ENCODE data around the gene ARHGAP15. TPM values are rescaled to one million over a fixed set of nuclear protein-coding genes. Genes with fewer than 3 reads are reported as not detected.

The ARHGAP15 gene
- polyA plus RNA-seq, 1 donor, result 16.4 TPM

DNA sequence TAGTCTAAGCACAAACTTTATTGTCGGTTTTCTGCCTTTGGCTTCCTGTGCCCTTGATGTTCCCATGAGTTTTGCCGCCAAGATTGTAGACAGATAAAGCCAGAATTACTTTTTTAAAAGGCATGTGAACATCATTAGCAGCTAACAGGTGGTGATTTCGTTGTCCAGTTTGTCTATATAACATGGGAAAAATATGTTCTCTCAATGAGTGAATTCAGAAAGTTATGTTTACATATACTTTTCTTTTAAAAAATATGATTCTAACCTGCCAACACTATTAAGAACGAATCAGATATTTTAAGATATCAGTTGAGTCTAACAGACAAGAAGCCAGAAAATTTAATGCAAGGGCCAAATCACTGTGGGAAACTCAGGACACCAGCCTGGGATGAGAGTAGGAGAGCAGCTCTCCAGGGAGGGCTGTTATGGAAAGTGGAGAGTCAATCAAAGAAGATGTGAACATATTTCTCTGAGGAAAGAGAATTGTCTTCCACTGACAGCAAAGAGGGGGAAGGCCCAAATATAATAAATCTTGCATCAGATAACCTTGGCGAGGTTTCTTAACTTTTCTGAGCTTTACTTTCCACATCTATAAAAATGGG, 311.3 kb downstream of the ARHGAP15 start:
- 50% methylated on average over 1 of the region's 5 CpGs for WGBS (ENCODE audit: insufficient coverage, low lambda C conversion rate)
- DNase-seq, result no peak
- Histone ChIP-seq H3K27me3 (ENCODE audit: control insufficient read depth, insufficient read depth, low read length) (no peaks in the 10 kb centered on the region), H3K4me1 (ENCODE audit: control insufficient read depth, insufficient read depth, low read length) (no peaks in the 10 kb centered on the region), H3K4me3 (ENCODE audit: low read length) (no peak overlapping the region), H3K9me3 (ENCODE audit: control insufficient read depth, low read depth, low read length) (no peaks in the 10 kb centered on the region), H3K36me3 (ENCODE audit: control insufficient read depth, insufficient read depth, low read length) (no peaks in the 10 kb centered on the region), H3K27ac (ENCODE audit: low read length) (no peak overlapping the region)

DNA sequence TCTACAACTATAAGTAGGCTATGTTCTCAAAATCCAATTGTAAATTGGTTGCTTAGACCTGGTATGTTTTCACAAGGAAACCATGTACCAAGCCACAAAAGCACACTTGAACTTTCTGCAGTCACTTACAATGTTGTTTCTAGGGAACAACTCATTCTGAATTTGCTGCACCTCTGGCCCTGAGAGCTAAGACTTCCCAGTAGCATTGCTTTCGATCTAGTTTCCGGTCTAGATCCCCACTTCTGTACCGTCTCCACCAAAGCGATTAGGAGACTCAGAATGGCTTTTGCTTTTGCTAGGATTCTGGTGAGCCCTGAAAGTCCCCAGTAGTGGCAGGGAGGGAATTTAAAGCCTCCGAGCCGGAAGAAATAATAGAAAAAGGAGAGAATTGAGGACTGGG, 313.0 kb downstream of the ARHGAP15 start:
- Histone ChIP-seq H3K36me3 (ENCODE audit: control insufficient read depth, insufficient read depth, low read length) (no peaks in the 10 kb centered on the region), H3K27ac (ENCODE audit: low read length) (peak overlapping the region; percentile 15), H3K4me1 (ENCODE audit: control insufficient read depth, insufficient read depth, low read length) (no peaks in the 10 kb centered on the region), H3K27me3 (ENCODE audit: control insufficient read depth, insufficient read depth, low read length) (no peaks in the 10 kb centered on the region), H3K9me3 (ENCODE audit: control insufficient read depth, low read depth, low read length) (no peaks in the 10 kb centered on the region), H3K4me3 (ENCODE audit: low read length) (no peak overlapping the region)
- WGBS (ENCODE audit: insufficient coverage, low lambda C conversion rate), result no CpG with 5 or more reads among the region's 6 CpGs
- no peak for DNase-seq

DNA sequence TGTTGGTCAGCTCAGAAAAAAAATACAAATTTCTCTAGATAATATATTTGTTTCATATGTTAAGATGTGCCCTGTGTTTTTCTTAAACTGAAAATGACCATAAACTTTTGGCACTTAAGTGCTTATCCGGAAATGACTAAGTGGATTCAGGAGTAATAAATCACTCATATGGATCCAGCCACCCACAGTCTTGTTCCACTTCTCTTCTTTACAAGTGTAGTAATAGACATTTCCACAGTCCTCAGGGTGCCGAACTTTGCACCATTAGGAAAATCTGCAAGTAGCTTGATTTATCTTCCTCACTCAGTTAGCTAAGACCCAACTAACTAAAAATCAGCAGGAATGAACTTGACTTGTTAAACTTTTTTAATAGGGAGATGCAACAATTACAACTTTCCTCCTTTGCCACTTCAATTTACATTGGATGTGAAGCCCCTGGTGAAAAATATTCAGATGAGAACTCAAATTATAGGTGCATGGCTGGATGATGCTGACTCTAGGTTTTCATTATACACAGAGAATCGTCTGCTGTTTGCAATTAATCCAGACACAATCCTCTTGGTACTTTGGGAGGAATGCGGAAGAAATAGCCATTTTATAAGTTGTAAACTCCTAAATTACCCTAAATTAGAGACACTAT, 322.5 kb downstream of the ARHGAP15 start:
- no peak overlapping the region for H3K27ac ChIP-seq (ENCODE audit: low read length)
- no peak overlapping the region for H3K4me3 ChIP-seq (ENCODE audit: low read length)
- 92% methylated on average over 2 of the region's 4 CpGs for WGBS (ENCODE audit: insufficient coverage, low lambda C conversion rate)
- H3K27me3 ChIP-seq (ENCODE audit: control insufficient read depth, insufficient read depth, low read length), result no peaks in the 10 kb centered on the region
- no peaks in the 10 kb centered on the region for H3K36me3 ChIP-seq (ENCODE audit: control insufficient read depth, insufficient read depth, low read length)
- H3K9me3 ChIP-seq (ENCODE audit: control insufficient read depth, low read depth, low read length), result no peaks in the 10 kb centered on the region
- no peak for DNase-seq
- H3K4me1 ChIP-seq (ENCODE audit: control insufficient read depth, insufficient read depth, low read length), result no peaks in the 10 kb centered on the region

DNA sequence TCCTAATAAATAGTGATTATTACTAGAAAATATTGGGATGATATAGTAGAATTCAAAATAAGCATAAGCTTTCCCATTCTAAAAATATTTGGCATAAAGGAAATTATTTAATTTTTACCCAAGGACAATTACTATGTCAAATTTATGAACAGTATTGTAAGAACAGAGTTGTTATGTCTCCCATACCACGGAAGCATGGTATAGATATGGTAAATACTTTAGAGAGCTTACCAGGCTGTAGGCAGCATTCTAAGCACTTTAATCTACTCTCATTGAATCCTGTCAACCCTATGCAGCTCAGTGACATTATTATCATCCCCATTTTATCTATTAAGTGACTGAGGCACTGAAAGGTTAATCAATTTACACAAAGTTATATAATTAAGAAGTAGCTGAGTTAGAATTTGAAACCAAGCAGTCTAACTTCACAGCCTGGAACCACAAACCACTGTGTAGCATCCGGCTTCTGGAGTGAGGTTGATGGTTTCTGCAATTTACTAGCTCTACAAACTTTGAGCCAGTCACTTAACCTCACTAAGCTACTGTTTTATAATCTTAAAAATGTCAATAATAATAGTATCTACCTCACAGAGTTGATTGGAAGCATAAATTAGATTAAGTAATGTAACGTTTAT, 323.7 kb downstream of the ARHGAP15 start:
- H3K27ac ChIP-seq (ENCODE audit: low read length), result no peak overlapping the region
- no peak overlapping the region for H3K4me3 ChIP-seq (ENCODE audit: low read length)
- 100% methylated on average over 1 of the region's 3 CpGs for WGBS (ENCODE audit: insufficient coverage, low lambda C conversion rate)
- no peaks in the 10 kb centered on the region for H3K4me1 ChIP-seq (ENCODE audit: control insufficient read depth, insufficient read depth, low read length)
- DNase-seq, result no peak
- no peaks in the 10 kb centered on the region for H3K36me3 ChIP-seq (ENCODE audit: control insufficient read depth, insufficient read depth, low read length)
- H3K9me3 ChIP-seq (ENCODE audit: control insufficient read depth, low read depth, low read length), result no peaks in the 10 kb centered on the region
- no peaks in the 10 kb centered on the region for H3K27me3 ChIP-seq (ENCODE audit: control insufficient read depth, insufficient read depth, low read length)

DNA sequence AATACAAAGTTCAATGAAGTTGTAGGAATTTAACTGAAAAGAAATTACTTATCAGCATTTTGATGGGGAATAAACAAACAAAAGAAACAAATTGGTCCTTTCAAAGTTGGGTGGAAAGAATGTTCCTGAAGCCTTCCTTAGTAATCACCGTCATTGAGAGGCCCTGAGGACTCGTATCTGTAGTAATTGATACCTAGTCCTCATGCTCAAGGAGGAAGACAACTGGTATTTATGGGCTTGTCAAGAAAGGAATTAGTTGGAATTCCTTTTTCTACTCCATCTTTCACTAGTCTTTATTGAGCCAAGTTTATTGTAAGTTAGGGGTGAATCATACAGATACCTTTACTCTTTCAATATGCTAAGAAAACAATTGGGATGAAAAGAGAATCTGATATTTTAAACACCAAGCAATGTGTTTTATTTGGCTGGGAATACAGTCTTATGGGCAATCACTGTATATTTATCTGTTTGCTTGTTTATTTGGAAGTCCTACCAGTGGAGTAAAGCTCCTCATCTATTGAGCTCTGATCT, 324.8 kb downstream of the ARHGAP15 start:
- no peaks in the 10 kb centered on the region for H3K36me3 ChIP-seq (ENCODE audit: control insufficient read depth, insufficient read depth, low read length)
- H3K4me3 ChIP-seq (ENCODE audit: low read length), result no peak overlapping the region
- no peak overlapping the region for H3K27ac ChIP-seq (ENCODE audit: low read length)
- H3K27me3 ChIP-seq (ENCODE audit: control insufficient read depth, insufficient read depth, low read length), result no peaks in the 10 kb centered on the region
- no peak for DNase-seq
- no peaks in the 10 kb centered on the region for H3K4me1 ChIP-seq (ENCODE audit: control insufficient read depth, insufficient read depth, low read length)
- no CpG with 5 or more reads among the region's 2 CpGs for WGBS (ENCODE audit: insufficient coverage, low lambda C conversion rate)
- H3K9me3 ChIP-seq (ENCODE audit: control insufficient read depth, low read depth, low read length), result no peaks in the 10 kb centered on the region

DNA sequence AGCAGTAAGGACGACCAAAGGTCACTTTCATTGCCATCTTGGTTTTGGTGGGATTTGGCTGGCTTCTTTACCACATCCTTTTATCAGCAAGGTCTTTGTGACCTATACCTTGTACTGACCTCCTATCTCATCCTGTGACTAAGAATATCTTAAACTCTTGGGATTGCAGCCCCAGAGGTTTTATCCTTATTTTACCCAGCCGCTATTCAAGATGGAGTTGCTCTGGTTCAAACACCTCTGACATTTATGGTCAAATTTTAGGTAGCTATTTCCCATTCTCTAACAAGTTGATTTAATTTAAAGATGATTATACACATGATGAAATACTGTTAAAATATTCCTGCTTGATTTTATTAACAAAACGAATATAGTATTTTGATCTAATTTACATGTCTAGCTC, 326.1 kb downstream of the ARHGAP15 start:
- no peaks in the 10 kb centered on the region for H3K27me3 ChIP-seq (ENCODE audit: control insufficient read depth, insufficient read depth, low read length)
- no peaks in the 10 kb centered on the region for H3K9me3 ChIP-seq (ENCODE audit: control insufficient read depth, low read depth, low read length)
- no peaks in the 10 kb centered on the region for H3K36me3 ChIP-seq (ENCODE audit: control insufficient read depth, insufficient read depth, low read length)
- DNase-seq, result no peak
- no peaks in the 10 kb centered on the region for H3K4me1 ChIP-seq (ENCODE audit: control insufficient read depth, insufficient read depth, low read length)
- H3K27ac ChIP-seq (ENCODE audit: low read length), result no peak overlapping the region
- no peak overlapping the region for H3K4me3 ChIP-seq (ENCODE audit: low read length)
- WGBS (ENCODE audit: insufficient coverage, low lambda C conversion rate), result no CpG with 5 or more reads among the region's 3 CpGs

DNA sequence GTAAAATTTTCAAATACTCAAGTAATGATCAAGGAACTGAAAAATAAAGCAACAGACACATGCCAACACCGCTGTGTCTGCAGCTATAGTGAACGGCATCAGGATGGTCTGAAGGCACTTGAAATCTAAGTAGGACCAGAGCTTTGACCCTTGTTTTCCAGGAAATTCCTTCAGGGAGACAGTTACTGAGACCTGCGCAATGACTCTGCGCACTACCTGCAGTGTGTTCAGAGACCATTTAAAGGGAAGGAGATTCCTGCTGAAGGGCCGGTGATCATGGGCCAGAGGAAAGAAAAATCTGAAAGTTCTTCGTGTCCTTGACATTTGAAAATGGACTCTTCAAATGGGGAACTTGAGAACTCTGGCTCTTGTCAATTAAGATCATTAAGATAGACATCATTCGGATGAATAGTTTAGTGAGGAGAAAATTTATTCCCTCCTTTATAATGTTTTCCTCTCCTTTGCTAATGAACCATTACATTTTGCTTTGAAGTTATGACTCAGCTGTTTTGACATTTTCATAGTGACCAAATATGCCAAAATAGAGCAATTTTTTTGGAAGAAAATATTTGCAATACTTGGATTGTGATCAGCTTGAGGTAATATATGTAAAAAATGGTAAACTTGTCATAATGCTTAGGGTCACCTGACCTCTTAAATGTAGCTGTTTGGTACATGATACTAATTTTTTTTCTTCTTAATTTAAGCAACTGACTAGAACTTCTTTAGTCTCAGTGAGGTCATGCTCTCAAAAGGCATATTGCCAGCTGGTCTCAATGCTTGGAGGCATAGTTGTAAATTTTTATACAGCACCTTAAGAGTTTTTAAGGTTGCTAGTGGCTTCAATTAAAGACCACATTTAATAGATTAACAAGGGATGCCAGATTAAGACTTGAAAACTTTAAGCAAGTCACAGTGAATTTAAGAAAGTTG, 329.3 kb downstream of the ARHGAP15 start:
- WGBS (ENCODE audit: insufficient coverage, low lambda C conversion rate), result 100% methylated on average over 1 of the region's 7 CpGs
- H3K4me1 ChIP-seq (ENCODE audit: control insufficient read depth, insufficient read depth, low read length), result no peaks in the 10 kb centered on the region
- no peaks in the 10 kb centered on the region for H3K27me3 ChIP-seq (ENCODE audit: control insufficient read depth, insufficient read depth, low read length)

DNA sequence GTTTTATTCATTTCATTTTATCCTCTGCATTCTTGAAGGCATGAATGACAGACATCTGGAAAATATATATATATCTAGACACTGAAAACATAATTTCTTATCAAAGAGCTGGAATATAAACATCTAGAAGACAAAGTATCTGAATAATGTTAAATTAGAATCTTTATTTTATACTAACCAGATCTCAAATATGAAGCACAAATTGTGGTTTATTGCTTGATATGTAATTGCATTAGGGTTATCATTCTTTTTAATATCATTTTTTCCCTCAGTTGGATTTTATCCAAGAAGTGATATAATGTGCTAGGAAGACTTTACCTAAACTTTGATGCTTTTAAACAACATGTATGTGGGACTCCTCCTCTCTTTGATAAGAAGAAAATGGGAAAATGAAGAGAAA, 331.2 kb downstream of the ARHGAP15 start:
- H3K9me3 ChIP-seq (ENCODE audit: control insufficient read depth, low read depth, low read length), result no peaks in the 10 kb centered on the region

More for the DNA sequence above, 329.3 kb downstream of the ARHGAP15 start:
- DNase-seq, result no peak
- H3K27ac ChIP-seq (ENCODE audit: low read length), result no peak overlapping the region
- H3K9me3 ChIP-seq (ENCODE audit: control insufficient read depth, low read depth, low read length), result no peaks in the 10 kb centered on the region
- no peaks in the 10 kb centered on the region for H3K36me3 ChIP-seq (ENCODE audit: control insufficient read depth, insufficient read depth, low read length)
- no peak overlapping the region for H3K4me3 ChIP-seq (ENCODE audit: low read length)

DNA sequence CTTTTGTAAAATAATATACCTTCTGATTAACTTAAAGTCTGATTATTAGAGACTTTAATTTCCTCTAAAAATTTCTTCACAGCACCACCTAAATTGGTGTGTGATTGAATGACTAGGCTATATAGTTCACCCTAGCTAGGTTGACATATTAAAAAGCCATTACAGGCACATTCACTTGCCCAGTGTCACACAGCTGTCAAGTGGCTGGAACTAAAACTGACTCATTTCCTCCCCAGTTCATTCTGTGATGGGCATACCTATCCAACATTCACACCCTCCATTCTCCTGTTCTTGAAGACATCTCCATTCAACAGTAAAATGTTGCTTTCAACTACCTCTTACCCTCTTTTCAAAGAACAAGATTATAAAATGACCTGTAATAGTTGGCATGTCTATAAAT, 334.5 kb downstream of the ARHGAP15 start:
- no peaks in the 10 kb centered on the region for H3K27me3 ChIP-seq (ENCODE audit: control insufficient read depth, insufficient read depth, low read length)
- no peak overlapping the region for H3K4me3 ChIP-seq (ENCODE audit: low read length)
- no peaks in the 10 kb centered on the region for H3K4me1 ChIP-seq (ENCODE audit: control insufficient read depth, insufficient read depth, low read length)
- no peaks in the 10 kb centered on the region for H3K9me3 ChIP-seq (ENCODE audit: control insufficient read depth, low read depth, low read length)
- no peak for DNase-seq
- H3K27ac ChIP-seq (ENCODE audit: low read length), result no peak overlapping the region
- no peaks in the 10 kb centered on the region for H3K36me3 ChIP-seq (ENCODE audit: control insufficient read depth, insufficient read depth, low read length)

More for the DNA sequence above, 331.2 kb downstream of the ARHGAP15 start:
- no peak overlapping the region for H3K27ac ChIP-seq (ENCODE audit: low read length)
- H3K27me3 ChIP-seq (ENCODE audit: control insufficient read depth, insufficient read depth, low read length), result no peaks in the 10 kb centered on the region
- H3K4me3 ChIP-seq (ENCODE audit: low read length), result no peak overlapping the region
- no peaks in the 10 kb centered on the region for H3K36me3 ChIP-seq (ENCODE audit: control insufficient read depth, insufficient read depth, low read length)
- DNase-seq, result no peak
- no peaks in the 10 kb centered on the region for H3K4me1 ChIP-seq (ENCODE audit: control insufficient read depth, insufficient read depth, low read length)

DNA sequence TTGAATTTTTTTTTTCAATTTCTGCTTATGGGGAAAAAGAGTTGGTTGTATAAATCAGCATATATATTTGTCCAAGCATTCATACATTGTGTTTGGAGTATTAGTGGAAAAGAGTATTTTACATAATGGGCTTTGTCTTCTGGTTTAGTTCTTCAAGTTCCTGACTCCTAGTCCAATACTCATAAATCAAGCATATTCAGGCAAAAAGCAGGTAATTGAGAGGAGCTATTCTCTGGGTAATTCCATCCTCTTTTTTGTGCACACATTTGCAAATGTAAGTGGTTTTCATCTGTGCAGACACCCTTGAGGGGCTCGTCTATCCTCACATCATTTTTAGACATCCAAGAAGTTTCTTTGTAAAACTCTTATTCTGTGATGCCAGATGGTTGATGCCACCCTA, 337.2 kb downstream of the ARHGAP15 start:
- H3K9me3 ChIP-seq (ENCODE audit: control insufficient read depth, low read depth, low read length), result no peaks in the 10 kb centered on the region
- no peaks in the 10 kb centered on the region for H3K4me1 ChIP-seq (ENCODE audit: control insufficient read depth, insufficient read depth, low read length)
- H3K4me3 ChIP-seq (ENCODE audit: low read length), result no peak overlapping the region
- no peak overlapping the region for H3K27ac ChIP-seq (ENCODE audit: low read length)
- DNase-seq, result no peak
- H3K27me3 ChIP-seq (ENCODE audit: control insufficient read depth, insufficient read depth, low read length), result no peaks in the 10 kb centered on the region
- H3K36me3 ChIP-seq (ENCODE audit: control insufficient read depth, insufficient read depth, low read length), result no peaks in the 10 kb centered on the region
- WGBS (ENCODE audit: insufficient coverage, low lambda C conversion rate), result no CpG with 5 or more reads among the region's 1 CpG

Measured in large intestine (tissue), 3 donors.